Hematopoietic multipotent progenitor cell (in vitro differentiated cells): Measurements from ENCODE around the gene ETV7. TPM values are rescaled to one million over a fixed set of nuclear protein-coding genes. Genes with fewer than 3 reads are reported as not detected.
A peak's percentile ranks its signal among the peaks of the same experiment; 100 is the strongest.
"Not testable (repeated sequence)": the region's sequence is repeated elsewhere in the genome, so short reads cannot be mapped to it uniquely, and the experiment has no call there.

Experiments used
- DNase-seq, 3 donors: peaks; one replicate each; pipeline ENCODE4 v3.0.0-alpha.2; 2011 to 2015; ENCODE audit warnings: low read depth in 2 of 3, low spot score in 2 of 3
- total RNA-seq: library from RNA; depleted of rRNA; stranded (reverse); fragments of >200 nt; gene quantifications from one replicate; pipeline ENCODE4 v1.2.3, GENCODE V29; 2012

ETV7 gene
- total RNA-seq: 0.27 TPM

DNA sequence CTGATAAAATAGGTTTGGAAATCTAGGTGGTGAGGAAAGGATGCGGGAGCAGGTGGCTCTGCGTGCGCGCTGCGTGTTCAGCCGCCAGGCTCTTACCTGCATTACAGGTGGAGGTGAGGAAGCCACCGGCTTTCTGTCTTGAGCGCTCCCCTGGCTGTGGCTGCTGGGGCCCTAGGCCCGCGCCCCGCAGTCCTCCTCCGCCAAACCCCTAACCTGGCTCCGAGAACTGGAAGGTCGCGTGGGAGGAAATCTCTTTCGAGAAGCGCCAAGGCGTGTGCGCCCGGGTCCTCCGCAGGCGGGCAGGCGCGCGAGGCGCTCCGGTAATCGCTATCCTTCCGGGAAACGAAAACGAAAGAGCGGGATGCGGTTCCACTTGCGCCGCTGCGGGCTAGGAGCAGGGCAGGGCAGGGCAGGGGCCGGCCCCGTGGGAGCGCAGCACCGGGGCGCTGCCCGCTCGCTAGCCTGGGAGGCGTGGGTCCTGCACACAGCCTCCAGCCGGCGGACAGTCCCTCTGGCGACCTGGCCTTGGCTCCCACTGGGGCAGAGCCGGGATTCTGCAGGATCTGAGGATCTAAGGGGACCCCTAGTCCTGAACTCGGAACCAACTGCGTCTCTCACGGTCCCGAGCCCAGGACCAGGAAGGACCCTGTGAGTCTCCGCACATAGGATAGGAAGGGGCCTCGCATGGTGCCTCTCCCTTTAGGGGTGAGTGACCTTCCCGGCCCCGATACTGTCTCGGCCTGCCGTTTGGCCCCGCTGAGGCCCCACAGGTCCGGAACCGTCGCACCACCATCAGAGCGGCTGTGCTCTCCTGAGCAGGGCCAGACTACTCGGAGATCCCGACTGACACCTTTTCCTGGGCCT, at the start of gene ETV7:
ETV7 (minus strand) TSS at position 230 of the 864 bp plus-strand sequence; CDS start at position 102, 128 bp downstream.
- peak in 2 of 3 donors; percentile 37 to 51 for DNase-seq

DNA sequence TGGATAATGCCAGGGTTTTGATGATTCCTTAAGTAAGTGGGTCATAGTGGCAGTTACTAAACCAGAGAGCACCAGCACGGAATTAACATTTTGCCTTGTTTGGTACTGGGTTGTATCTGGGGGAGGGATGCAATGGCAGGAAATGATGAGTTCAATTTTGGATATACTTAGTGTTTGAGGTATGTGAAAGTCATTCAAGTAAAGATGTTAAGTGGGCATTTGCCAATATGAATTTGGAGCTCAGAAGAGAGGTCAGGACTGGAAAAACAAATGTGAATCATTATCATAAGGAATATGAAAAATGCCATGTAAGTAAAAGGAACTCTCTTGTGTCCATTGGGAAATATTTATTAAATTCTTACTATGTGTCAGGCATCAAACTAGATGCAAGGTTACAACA, 49.0 kb upstream of the ETV7 start:
- DNase-seq: no peak

DNA sequence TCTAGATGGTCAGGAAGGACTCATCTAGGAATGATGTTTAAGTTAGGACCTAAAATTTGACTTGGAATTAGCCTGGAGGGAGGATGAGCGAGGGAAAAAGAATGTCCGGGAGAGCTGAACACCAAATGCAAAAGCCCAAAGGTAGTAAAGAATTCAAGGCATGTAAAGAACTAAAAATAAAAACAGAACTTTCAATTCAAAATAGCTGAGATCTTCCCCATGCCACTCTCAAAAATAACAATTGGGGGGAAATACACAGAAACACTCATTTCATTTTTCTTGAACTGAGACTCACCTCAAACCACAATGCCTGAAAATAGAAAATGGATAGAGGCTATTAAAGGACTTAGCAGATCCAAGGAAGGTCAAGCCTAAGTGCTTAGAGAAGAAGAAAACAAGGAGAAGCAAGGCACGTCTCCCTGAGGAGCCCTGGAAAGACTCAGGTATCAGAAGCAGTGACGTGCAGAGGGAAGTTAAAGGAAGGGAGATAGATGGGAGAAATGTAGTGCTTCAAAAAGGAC, 44.7 kb upstream of the ETV7 start:
- no peak for DNase-seq

DNA sequence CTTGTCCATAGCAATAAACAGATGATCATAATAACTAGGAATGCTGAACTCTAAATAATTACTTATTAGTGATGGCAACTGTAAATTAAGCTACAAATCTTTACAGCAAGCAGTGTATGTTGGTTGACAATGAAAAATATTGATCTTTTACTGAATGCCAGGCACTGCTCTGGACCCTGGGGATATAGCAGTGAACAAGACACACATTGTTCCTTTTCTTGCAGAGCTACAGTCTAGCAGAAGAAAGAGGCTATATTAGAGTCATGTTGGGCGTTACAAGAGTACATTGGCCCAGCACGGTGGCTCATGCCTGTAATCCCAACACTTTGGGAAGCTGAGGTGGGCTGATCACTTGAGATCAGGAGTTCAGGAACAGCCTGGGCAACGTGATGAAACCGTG, 43.7 kb upstream of the ETV7 start:
- DNase-seq: no peak

DNA sequence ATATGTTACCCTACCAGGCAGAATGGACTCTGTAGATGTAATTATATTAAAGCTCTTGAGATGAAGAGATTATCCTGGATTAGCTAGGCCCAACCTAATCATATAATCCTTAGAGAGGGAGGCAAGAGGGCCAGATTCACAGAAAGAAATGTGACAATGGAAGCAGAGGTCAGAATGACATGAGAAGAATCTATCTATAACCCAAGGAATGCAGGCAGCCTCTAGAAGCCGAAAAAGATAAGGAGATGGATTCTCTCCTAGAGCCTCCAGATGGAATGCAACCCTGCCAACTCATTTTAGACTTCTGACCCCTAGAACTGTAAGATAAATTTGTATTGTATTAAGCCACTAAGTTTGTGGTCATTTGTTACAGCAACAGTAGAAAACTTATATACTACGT, 42.9 kb upstream of the ETV7 start:
- no peak for DNase-seq

DNA sequence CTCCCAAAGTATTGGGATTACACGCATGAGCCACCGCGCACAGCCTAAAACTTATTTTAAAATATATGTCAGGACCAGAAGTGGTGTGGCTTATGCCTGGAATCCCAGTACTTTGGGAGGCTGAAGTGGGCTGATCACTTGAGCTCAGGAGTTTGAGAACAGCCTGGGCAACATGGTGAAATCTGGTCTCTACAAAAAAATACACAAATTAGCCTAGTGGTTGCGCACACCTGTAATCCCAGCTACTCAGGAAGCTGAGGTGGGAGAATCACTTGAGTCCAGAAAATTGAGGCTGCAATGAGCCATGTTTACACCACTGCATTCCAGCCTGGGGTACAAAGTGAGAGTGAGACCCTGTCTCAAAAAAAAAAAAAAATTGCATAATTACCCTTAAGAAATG, 41.4 kb upstream of the ETV7 start:
- no peak for DNase-seq

DNA sequence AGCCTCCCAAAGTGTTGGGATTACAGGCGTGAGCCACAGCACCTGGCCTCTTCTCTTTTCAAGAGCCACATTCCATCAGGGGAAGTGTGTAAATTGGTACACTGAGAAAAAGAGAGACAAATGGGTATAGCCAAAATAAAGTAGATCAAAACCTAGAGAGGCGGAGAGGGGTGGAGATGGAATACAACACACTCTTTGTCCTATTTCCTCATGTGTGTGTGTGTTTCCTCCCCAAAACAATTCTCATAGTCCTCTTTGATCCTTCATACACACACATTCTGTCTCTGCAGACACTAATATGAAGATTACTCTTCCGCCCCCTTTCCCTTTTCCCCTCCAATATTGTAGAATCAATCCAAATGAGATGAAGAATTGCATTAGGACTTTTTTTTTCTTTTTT, 39.2 kb upstream of the ETV7 start:
- DNase-seq: no peak

DNA sequence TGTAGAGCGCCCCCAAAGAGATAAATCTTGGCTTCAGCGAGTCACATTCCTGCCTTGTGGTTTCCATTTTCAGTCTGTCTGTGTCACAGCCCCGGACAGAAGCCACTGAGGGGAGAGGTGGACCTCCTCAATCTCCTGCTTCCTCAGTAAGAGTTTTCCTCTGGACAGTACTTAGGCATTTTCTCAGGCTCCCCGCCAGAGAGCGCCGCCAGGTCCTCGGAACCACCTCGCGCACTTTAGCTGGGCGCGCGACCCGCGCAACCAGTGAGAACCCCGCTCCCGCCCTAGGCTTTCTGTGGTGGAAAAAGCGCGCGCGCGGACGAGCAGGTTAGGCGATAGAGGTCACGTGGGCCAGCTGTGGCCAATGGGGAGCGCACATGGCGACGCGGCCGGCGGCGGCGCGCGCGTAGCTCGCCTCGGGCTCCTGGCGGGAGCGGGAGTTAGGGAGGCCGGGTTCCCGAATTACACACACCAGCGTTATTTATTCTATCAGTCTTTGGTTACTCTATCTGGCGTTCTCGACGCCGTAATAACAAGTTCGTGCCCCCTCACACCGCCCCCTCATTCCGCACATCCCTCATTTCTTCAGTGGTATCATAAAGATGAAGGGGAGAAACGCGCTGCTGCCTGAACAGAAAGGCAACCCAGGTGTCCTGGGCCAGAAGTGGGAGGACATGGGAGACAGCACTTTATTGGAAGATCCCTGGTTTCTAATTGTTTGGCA, 35.8 kb upstream of the ETV7 start:
- peak; percentile 93 to 99 (median 99) for DNase-seq

DNA sequence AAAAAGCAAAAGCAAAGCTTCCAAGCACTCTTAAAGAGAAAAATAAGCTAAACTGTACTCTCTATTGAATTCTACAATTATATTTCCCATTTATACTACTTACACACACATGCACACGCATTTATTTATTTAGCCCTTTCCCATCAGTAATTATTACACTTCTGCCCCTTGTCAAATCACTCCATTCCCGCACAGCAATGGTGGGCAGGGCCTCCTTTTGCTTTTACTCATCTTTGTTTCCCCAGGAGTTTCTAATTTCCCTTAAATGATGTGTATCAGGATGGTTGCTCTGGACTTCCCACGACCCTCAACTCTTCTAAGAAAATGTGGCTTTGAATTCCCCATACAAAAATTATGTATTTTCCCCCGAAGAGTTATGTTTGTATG, 35.2 kb upstream of the ETV7 start:
- DNase-seq: no peak

DNA sequence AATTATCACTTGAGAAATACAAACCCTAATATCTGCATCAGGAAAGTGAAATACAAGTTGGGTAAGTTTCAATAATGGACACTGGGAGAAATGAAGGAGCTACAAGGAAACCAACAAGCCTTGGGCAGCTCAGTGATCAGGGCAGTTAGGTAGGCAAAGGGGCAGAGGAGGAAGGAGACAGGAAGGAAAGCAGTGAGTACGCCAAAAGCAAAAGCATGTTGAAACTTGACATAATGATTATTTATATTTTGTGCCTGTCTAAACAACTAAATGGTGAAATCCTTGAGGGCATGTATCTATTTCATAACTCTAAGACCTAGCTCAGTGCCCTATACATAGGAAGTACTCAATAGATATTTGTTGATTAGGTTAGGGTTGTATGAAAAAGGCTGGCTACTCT, 31.8 kb upstream of the ETV7 start:
- no peak for DNase-seq

DNA sequence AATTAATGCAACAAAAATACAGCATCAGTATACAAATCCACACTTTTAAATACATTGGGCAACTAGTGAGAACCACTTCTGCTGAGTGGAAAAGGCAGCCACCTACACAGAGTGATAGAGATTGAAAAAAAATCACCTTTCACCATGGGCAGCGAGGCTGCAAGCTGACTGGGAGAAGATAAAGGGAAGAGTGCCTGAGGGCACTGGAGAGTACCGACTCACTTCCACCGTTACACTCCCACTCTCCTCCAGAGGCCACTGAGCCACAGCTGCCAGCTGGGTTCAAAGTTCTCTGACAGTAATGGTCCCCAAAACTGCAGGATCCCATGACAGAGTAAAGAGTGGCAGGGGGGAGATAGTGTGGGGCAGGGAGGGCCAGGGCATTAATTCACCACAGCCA, 31.1 kb upstream of the ETV7 start:
- no peak for DNase-seq

DNA sequence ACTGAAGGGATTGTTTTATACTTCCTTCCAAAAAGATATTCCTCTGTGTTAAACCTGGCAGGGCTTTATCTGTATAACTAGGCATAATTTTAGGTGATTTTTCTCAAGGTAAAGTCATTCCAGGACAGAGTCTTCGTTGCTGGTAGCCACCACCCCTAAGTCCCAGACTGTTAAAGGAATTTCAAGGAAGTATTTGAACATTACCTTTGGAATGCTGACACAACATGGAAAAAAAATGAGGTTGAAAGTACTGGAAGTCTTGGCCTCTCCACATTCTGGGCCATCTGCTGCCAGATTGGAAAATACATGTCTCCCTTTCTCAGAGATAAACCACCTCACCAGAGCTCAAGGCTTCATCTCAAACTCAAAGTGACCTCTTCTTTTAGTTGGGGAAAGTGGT, 27.0 kb upstream of the ETV7 start:
- DNase-seq: no peak

DNA sequence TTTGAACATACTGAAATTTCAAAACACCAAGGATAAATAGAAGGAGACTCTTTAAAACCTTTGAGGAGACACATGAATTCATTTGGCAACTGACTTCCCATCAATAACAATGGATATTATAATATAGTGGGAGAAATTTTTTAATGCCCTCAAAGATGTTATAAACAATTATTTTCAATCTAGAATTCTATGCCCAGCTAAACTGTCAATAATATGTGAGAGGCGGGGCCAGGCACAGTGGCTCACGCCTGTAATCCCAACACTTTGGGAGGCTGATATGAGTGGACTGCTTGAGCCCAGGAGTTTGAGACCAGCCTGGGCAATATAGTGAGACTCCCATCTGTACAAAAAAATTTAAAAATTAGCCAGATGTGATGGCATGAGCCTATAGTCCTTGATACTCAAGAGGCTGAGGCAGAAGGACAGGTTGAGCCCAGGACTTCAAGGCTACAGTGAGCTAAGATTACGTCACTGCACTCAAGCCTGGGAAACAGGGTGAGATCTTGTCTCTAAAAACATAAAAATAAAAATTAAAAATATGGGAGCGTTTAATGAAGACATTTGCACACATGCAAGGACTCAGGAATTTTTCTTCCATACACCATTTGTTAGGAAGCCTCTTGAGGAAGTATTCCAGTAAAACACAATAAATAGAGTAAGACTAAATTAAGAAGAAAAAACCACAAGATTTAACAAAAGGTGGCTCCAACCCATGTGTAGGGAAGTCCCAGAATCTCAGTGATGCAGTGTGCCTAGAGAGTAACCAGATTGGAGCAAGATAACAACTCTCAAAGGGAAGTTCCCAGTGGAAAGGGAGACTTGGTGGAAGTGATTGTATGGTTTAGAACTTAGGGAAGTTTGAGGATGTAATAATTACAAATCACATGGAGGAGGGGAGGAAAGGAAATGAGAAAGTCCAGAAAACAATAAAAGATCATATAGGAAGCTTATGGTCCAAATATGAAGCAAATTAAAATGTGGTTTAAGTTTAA, 26.3 kb upstream of the ETV7 start:
- DNase-seq: no peak

DNA sequence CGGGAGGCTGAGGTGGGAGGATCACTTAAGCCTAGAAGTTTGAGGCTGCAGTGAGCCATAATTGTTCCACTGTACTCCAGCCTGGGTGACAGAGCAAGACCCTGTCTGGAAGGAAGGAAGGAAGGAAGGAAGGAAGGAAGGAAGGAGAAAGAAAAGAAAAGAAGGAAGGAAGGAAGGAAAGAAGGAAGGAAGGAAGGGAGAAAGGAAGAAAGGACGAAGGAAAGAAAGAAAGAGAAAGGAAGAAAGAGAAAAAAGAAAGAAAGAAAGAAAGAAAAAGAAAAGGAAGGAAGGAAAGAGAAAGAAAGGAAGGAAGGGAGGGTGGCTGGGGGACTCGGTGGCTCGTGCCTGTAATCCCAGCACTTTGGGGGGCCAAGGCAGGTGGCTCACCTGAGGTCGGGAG, 22.2 kb upstream of the ETV7 start:
- DNase-seq: not testable (repeated sequence)

DNA sequence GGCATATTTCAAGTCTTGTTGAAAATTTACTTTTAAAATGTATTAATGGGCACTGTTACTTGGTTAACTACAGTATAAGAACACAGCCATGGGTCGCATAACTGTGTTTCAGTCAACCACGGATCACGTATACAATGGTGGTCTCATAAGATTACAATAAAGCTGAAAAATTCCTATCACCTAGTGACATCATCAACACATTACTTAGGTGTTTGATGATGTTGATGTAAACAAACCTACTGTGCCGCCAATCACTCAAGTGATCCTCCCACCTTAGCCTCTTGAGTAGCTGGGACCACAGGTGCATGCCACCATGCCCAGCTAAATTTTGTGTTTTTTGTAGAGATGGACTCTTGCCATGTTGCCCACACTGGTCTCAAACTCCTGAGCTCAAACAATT, 16.7 kb upstream of the ETV7 start:
- no peak for DNase-seq

DNA sequence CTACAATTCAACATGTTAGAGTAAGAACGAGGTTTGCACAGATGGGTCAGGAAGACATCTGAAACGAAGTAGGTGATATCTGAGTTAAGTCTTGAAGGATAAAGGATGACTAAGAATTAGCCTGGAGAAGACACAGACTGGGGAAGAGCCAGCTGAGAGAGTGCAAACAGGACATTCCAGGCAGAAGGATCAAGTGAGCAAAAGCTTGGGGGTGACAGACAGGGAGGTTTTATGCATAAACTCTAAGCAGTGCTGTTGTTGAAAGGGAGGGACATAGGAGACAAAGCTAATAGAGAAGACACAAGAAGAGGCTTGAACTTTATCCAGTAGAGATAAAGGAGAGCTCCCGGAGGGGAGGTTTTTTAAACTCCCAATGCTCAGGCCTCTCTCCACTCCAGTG, 15.0 kb upstream of the ETV7 start:
- no peak for DNase-seq

DNA sequence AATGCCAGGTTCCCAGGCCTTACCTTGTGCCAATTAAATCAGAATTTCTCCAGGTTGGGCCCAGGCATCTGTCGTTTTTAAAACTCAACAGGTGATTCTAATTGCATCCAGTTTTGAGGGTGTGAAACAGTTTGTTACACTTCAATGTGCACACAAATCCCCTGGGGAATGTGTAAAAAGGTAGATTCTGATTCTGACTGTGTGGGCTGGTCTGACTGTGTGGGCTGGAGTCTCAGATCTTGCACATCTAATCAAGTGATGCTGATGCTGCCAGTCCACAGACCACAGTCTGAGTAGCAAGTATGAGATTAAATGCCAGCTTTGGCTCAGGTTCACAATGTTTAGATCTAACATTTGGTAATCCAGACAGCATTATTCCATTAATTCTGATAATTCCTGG, 12.5 kb upstream of the ETV7 start:
- no peak for DNase-seq

DNA sequence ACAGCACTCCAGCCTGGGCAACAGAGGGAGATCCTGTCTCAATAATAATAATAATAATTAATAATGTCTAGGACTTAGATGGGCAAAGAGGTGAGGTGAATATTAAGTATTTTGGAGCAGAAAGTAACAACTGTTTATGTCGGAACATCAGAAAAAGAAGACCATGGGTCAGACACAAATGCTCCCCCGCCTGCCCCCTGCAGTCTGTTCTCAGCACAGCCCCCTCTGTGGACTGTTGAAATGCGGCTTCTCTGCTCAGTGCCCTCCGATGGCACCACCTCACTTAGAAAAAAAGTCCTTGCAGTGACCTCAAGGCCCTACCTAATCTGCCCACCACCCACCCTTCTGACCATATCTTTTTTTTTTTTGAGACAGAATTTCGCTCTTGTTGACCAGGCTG, 5.2 kb upstream of the ETV7 start:
- DNase-seq: no peak

DNA sequence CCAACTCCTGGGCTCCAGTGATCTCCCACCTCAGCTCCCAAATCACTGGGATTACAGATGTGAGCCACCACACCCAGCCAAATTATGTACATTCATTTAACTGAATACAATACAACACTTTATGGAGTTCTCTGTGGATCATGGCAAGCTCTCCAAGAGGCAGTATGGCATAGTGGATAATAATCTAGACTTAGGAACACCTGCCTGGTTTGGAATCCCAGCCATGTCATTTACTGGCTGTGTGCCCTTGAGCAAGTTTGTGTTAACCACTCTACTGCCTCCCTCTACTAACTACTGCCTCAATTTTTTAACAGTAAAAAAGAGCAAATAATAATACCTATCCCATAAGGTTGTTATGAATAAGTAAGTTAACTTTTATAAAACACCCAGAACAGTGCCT, 1.9 kb upstream of the ETV7 start:
- no peak for DNase-seq

DNA sequence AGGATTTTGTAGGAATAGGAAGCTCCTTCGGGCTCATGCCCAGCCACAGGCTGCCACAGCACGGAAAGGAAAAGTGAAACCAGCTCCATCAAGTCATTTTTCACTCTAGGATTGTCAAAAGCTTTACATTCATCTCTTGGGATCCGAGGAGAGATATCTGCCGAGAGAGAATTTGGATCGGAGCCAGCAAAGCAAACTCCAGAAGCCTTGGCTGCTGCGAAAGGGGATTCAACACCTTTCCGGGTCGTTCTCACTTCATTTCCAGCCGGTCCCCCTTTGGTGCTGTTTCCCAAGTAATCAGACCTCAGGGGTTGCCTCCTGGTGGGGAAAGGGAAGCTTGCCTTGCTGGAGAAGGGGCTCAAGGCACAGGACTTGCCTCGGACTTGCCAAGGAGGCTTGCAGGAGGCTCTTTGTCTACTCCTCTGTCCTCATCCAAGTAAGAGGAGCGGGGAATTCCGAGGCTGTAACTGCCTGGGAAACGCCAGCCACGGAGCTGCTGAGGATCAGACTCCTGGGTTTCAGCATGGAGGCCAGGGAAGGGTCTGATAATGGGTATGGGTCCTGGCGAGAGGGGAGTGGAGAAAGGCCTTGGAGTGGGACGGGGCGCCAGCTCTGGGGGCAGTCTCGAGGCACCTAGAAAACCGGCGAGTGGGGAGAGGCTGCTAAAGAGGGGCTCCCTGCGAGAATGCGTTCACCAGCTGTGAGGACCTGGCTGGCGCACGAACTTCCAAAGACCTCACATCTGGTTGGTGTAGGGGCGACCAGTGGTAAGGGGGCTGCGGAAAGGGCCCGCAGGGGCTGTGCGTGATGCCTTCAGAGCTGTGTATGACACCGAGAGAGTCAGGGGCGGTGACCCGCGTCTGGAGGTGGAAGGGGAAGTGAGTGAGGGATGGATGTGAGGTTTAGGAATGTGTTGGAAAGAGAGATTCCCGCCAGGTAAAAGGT, 702 bp downstream of the ETV7 start:
- peak in 2 of 3 donors; percentile 19 to 41 for DNase-seq
